ENCODE measurements around the gene IFT43. TPM values are rescaled to one million over a fixed set of nuclear protein-coding genes. Genes with fewer than 3 reads are reported as not detected.

IFT43 gene
- total RNA-seq (2014; rRNA removed; shearing (Covaris generic)), result 50.0 and 53.2 TPM in 2 replicates
- polyA plus RNA-seq (2014; cell fraction: nucleus; rRNA removed), result 33.5 and 43.7 TPM in 2 replicates

- DNase-seq (ENCODE audit: extremely low read depth, low read depth), result peak; percentile 71
Observed at GRCh38 chr14:75985618-75986438, at the start of gene IFT43. Gene IFT43 (plus strand): TSS chr14:75985763. CDS start chr14:75985787, 24 bp downstream.

DNA sequence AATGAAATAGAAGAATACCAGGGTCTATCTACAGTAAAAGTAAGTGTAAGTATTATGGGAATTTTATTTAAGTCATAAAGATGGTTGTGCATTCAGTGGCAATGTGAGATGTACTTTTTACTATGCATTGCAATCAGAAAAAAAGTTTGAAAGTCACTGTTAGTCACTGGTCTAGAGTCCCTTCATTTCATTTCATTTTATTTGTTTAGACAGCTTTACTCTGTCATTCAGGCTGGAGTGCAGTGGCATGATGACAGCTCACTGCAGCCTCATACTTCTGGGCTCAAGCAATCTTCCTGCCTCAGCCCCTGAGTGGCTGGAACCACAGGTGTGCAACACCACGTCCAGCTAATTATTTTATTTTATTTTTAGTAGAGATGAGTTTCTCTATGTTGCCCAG lies 46.4 kb upstream of the IFT43 start:
- no peak for DNase-seq (ENCODE audit: extremely low read depth, low read depth)

DNA sequence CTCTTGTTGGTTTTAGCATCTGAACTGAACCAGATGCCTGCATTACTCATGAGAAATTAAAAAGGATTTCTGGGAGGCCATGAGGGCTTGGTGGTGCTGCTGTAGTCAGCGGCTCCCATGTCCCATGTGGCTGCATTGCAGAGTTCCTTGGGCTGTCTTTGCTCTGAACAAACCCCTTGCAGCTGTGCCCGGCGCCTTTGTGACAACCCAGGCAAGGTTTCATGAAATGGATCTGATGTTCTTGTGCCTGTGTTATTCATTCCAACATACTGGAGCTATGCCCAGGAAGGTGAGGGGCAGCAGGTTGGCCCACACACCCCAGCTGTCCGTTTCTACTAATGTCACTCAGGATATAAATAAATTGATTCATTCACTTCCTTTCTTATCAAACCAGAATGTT lies 44.5 kb upstream of the IFT43 start:
- no peak for DNase-seq (ENCODE audit: extremely low read depth, low read depth)

- DNase-seq (ENCODE audit: extremely low read depth, low read depth), result no peak
Observed at GRCh38 chr14:75944607-75945241, 40.8 kb upstream of the IFT43 start.

DNA sequence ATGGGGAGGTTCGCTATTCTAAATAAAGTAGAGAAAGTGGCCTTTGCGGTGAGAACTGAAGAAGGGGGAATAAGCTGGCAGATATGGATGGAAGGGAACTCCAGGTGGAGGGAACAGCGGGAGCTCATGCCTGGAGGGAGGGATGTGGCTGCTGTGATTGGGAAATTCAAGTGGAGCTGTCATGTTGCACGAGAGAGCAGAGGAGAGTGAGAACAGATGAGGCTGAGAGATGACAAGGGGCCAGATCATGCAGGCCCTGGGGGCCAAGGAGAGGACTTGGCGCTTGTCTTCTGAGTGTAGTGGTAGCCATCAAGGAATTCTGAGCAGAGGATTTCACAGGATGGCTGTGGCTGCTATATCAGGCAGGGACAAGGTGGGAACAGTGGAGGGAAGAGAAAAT lies 38.8 kb upstream of the IFT43 start:
- DNase-seq (ENCODE audit: extremely low read depth, low read depth), result no peak

DNA sequence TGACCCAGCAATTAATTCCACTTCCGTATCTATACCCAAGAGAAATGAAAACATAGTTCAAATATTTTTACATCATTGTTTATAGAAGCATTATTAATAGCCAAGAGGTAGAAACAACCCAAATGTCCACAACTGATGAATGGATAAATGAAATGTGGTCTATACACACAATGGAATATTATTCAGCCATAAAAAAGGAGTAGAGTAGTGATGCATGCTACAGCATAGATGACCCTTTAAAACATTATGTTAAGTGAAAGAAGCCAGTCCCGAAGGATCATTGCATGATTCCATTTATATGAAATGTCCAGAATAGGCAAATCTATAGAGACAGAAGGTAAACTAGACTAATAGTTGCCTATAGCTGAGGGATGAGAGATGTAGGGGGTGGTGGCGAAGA lies 33.1 kb upstream of the IFT43 start:
- no peak for DNase-seq (ENCODE audit: extremely low read depth, low read depth)

DNA sequence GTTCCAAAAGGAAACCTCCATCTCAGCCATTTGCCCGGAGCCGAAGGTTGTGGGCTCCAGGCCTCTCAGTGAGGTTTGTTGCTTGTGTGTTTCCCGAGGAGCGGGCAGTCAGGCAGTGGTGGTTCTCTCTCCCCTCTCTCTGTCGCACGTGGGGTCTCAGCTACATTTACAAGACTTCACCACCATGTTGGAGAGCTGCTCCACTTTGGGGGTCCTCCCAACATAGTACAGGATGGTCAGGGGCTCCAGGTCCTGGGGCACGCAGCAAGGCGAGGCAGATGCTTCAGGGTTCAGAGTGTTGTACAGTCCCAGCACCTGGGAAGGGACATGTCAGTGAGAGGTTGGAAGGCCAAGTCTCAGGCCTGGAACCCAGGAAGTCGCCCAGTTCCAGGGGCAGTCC lies 26.5 kb upstream of the IFT43 start:
- DNase-seq (ENCODE audit: extremely low read depth, low read depth), result no peak

DNA sequence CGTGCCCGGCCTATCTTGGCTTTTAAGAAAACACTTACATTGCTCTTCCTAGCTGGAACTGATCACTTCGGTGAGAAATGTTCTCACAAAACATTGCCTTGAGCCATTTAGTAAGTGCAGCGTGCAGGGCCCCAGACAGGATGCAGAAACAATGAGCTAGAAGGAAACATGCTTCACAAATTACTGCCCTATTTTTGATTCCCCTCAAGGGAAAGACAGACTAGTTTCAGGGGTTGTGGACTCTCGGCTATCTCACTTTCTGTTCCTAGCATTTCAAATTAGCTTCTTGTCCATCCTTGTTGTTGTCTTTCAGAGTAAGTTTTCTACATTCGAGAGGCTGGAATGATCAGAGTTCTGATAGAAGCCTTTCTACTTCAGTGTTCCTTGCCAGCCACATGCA lies 25.3 kb upstream of the IFT43 start:
- no peak for DNase-seq (ENCODE audit: extremely low read depth, low read depth)

DNA sequence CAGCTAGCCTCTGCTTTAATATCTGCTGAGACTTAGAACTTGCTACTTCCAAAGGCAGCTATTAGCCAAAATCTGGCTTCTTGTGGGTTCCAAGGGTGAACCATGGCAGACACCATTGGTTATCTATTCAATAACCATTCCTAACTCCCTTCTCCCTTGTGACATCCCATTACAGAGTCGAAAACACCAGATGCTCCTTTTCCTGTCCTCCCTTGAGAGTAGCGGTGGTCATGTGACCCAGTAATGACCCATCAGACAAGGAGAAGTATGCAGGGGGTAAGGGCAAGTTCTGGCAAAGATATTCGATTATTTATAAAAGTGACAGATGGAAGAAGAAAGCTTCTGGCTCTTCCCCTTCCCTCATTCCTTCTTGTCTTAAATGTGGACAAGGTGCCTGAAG lies 23.9 kb upstream of the IFT43 start:
- DNase-seq (ENCODE audit: extremely low read depth, low read depth), result no peak

DNA sequence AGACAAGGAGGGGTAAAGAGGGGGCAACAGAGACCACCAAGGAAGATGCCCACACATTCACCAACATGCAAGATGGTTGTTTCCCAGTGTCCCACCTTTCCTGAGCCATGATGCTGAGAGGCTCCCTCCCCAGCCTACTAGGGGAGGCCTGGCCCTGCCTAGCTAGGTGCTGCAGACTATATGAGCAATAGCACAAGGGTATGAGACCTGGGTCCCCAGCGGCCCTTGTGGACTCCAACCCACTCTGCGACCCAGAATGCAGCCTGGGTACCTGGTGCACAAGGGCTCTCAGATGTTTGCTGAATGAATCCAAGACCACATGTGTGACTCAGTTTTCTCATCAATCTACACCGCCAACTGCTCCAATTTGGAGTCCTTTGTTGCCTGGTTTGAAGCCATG lies 17.7 kb upstream of the IFT43 start:
- no peak for DNase-seq (ENCODE audit: extremely low read depth, low read depth)

GRCh38 chr14:75968456-75968855 lies 17.1 kb upstream of the IFT43 start:
- DNase-seq (ENCODE audit: extremely low read depth, low read depth), result no peak

GRCh38 chr14:75969126-75969525 lies 16.4 kb upstream of the IFT43 start:
- no peak for DNase-seq (ENCODE audit: extremely low read depth, low read depth)

- no peak for DNase-seq (ENCODE audit: extremely low read depth, low read depth)
Observed at GRCh38 chr14:75969891-75970290, 15.7 kb upstream of the IFT43 start.

DNA sequence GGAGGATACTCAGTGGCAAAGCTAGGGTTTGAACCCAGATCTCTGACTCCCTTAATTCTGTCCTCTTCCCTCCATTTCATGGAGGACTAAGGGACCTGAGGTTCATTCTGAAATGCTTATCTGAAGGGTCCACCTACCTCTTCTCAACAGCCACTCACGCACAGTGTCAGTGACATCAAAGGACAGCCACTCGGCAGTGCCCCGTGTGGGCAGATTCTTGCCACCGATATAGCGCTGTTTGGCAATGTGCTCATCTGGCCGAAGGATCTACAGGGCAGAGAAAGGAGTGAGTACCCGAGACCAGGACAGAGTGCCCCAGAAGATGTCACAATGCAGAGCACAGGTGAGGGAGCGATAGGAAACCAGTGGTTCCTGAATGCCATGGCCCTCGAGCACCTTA lies 14.6 kb upstream of the IFT43 start:
- no peak for DNase-seq (ENCODE audit: extremely low read depth, low read depth)

GRCh38 chr14:75971509-75971908 lies 14.1 kb upstream of the IFT43 start:
- no peak for DNase-seq (ENCODE audit: extremely low read depth, low read depth)

DNA sequence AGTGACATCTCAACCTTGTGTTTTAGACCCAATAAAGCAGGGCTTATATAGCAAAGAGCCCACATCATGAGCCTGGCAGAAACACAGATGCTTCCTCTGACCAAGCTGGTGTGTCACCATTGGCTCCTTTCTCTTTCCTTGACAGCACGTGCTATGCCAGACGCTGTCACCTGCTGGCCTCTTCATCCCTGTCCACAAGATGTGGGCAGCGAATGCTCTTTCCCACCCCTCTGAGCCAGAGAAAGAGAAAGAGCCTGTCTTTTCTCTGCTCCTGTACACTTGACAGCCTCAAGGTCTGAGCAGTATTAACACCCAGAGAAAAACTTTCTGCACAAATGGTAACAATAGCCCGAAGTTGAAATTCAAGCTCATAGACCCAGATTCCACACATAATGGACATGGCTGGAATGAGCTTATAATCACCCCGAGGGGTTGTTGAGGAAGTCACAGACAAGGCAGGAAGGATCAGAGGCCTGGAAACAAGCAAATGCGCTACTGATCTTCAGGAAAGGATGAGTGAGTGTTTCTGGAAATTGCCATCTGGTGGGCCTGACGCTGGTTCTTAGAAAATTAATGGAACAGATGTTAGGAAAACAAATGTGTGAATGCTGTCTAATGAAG lies 12.7 kb upstream of the IFT43 start:
- no peak for DNase-seq (ENCODE audit: extremely low read depth, low read depth)

- no peak for DNase-seq (ENCODE audit: extremely low read depth, low read depth)
Observed at GRCh38 chr14:75976826-75977581, 8.6 kb upstream of the IFT43 start.

DNA sequence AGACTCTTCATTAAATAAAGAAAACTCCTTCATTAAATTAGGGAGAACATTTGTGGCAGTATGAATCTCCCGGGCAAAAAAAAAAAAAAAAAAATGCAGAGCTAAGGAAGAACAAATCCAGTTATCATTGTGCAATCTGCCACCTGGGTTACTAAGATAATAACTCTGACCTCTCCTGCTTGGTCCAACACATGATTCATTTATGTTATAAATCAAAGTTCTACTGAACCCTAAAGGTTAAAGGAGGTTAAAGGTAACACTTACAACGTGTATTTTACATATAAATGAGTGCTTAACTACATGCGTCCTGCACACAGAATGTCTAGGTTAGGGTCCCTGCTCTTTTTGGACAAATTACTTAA lies 8.0 kb upstream of the IFT43 start:
- DNase-seq (ENCODE audit: extremely low read depth, low read depth), result no peak

DNA sequence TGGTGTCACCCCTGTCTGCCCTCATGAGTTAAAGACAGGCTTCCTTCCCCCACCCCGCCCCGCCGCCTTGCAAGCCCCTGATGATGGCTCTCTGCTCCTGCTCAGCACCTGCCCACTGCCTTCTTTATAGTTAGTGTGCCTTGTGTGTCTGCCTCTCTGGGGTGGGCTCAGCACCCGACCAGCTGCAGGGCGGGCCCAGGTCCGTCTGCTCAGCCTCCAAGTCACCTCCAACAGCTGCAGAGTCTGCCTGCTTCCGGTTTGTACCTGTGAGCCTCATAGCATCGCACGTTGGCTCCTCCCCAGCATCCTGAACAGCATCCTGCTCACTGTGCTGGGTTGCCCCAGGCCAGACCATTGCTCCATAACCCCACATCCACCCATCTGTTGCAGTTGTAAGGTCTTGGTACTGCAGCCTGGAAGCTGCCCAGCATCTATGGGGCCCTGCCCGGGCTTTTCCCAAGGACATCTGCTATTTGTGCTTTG lies 7.3 kb upstream of the IFT43 start:
- DNase-seq (ENCODE audit: extremely low read depth, low read depth), result no peak

- no peak for DNase-seq (ENCODE audit: extremely low read depth, low read depth)
Observed at GRCh38 chr14:75979071-75979571, 6.4 kb upstream of the IFT43 start.

Measured in NCI-H460 (cell line).